GM12878 (cell line): ENCODE data around the gene NUDT22. TPM values are rescaled to one million over a fixed set of nuclear protein-coding genes. Genes with fewer than 3 reads are reported as not detected.

Experiments used
- ATF2 ChIP-seq: IDR thresholded peaks from 2 replicates; pipeline ENCODE4 v1.6.1; 2012; ENCODE audit warnings: low read length, inconsistent platforms
- CREM ChIP-seq: IDR thresholded peaks from 2 replicates; pipeline ENCODE4 v1.6.1; 2014; ENCODE audit warnings: antibody characterized with exemption, low read depth
- ETV6 ChIP-seq, 2 experiments: fragments of 450-650 bp in 1 of 2; IDR thresholded peaks in 1 of 2; conservative IDR thresholded peaks in 1 of 2; 2 replicates each; pipeline ENCODE4 v1.6.1; 2014; ENCODE audit warnings: antibody characterized with exemption in 1 of 2, borderline replicate concordance in 1 of 2, low read depth in 1 of 2, mild to moderate bottlenecking in 1 of 2, moderate library complexity in 1 of 2
- GATAD2B ChIP-seq: fragments of 450-650 bp; conservative IDR thresholded peaks from 2 replicates; pipeline ENCODE4 v1.6.1; 2017; ENCODE audit warnings: low read depth, mild to moderate bottlenecking, moderate library complexity
- HCFC1 ChIP-seq: fragments of 150-350 bp; IDR thresholded peaks from 2 replicates; pipeline ENCODE4 v1.6.1; 2014; ENCODE audit warnings: low read length
- HDGF ChIP-seq: fragments of 450-650 bp; IDR thresholded peaks from 2 replicates; pipeline ENCODE4 v1.6.1; 2016; ENCODE audit warnings: antibody characterized with exemption
- JUNB ChIP-seq: IDR thresholded peaks from 2 replicates; pipeline ENCODE4 v1.6.1; 2016; ENCODE audit warnings: antibody characterized with exemption, mild to moderate bottlenecking
- JUND ChIP-seq: IDR thresholded peaks from 2 replicates; pipeline ENCODE4 v1.6.1; 2012; ENCODE audit warnings: low read depth, mild to moderate bottlenecking, low read length, improper control_type of control experiment, moderate library complexity
- MEF2A ChIP-seq: IDR thresholded peaks from 2 replicates; pipeline ENCODE4 v1.6.1; 2011; ENCODE audit warnings: low read depth, mild to moderate bottlenecking, low read length, moderate library complexity; ENCODE audit not compliant: insufficient read depth
- MXI1 ChIP-seq: fragments of 150-350 bp; IDR thresholded peaks from 2 replicates; pipeline ENCODE4 v1.6.1; 2011; ENCODE audit warnings: low read depth, mild to moderate bottlenecking, inconsistent platforms, low read length, improper control_type of control experiment
- NFYB ChIP-seq: IDR thresholded peaks from 2 replicates; pipeline ENCODE4 v1.6.1; 2011; ENCODE audit warnings: low read depth, mild to moderate bottlenecking, low read length, improper control_type of control experiment, moderate library complexity; ENCODE audit not compliant: insufficient read depth
- PML ChIP-seq: IDR thresholded peaks from 2 replicates; pipeline ENCODE4 v1.6.1; 2012; ENCODE audit warnings: low read length, inconsistent platforms
- POLR2A ChIP-seq: IDR thresholded peaks from 2 replicates; pipeline ENCODE4 v1.6.1; 2011; ENCODE audit warnings: low read depth, mild to moderate bottlenecking, low read length
- SMARCA5 ChIP-seq: fragments of 450-650 bp; IDR thresholded peaks from 2 replicates; pipeline ENCODE4 v1.6.1; 2017; ENCODE audit warnings: mild to moderate bottlenecking
- SP1 ChIP-seq: IDR thresholded peaks from one replicate; pipeline ENCODE4 v1.6.1; 2011; ENCODE audit warnings: low read depth, low read length
- TAF1 ChIP-seq: IDR thresholded peaks from 2 replicates; pipeline ENCODE4 v1.6.1; 2011; ENCODE audit warnings: mild to moderate bottlenecking, low read depth, low read length, borderline replicate concordance
- YY1 ChIP-seq: IDR thresholded peaks from 2 replicates; pipeline ENCODE4 v1.6.1; 2011; ENCODE audit warnings: low read depth, mild to moderate bottlenecking, low read length
- ZBTB11 ChIP-seq: fragments of 450-650 bp; formaldehyde crosslinking; IDR thresholded peaks from 2 replicates; pipeline ENCODE4 v1.5.0; 2022; ENCODE audit warnings: mild to moderate bottlenecking, missing genetic modification characterization
- ZZZ3 ChIP-seq: IDR thresholded peaks from 2 replicates; pipeline ENCODE4 v1.6.1; 2011; ENCODE audit warnings: low read depth; ENCODE audit not compliant: control insufficient read depth, insufficient read length
- polyA plus RNA-seq, 11 experiments: library from polyadenylated mRNA; depleted of rRNA in 4 of 11; unstranded in 6 of 11; stranded (reverse) in 5 of 11; fragments of >200 nt; fragmentation: Nextera tagmentation in 4 of 11; fragmentation: Illumina TruSeq in 1 of 11; extraction: Ambion mirVana in 4 of 11; extraction: Trizol in 1 of 11; gene quantifications; 1 replicate in 1 of 11; 2 replicates in 10 of 11; pipeline versions ENCODE4 v1.2.1 to v1.2.3, GENCODE V29; 2011 to 2016; ENCODE audit warnings: inconsistent platforms in 2 of 11, missing spikeins in 2 of 11, low read depth in 1 of 11
- total RNA-seq, 4 experiments: library from RNA; depleted of rRNA in 3 of 4; stranded (reverse); fragments of >200 nt in 3 of 4; fragmentation: Illumina TruSeq in 1 of 4; extraction: Trizol in 1 of 4; gene quantifications; 2 replicates each; pipeline versions ENCODE4 v1.2.1 to v1.2.3, GENCODE V29; 2013 to 2021
- TF ChIP-seq, protein P1 (sequence below): fragments of 450-650 bp; IDR thresholded peaks from 2 replicates; pipeline ENCODE4 v1.6.1; 2016; ENCODE audit warnings: mild to moderate bottlenecking
- TF ChIP-seq, protein P2 (sequence below): fragments of 450-650 bp; conservative IDR thresholded peaks from 2 replicates; pipeline ENCODE4 v1.6.1; 2017; ENCODE audit warnings: mild to moderate bottlenecking, moderate library complexity
- TF ChIP-seq, protein P3 (sequence below): fragments of 450-650 bp; IDR thresholded peaks from 2 replicates; pipeline ENCODE4 v1.6.1; 2017; ENCODE audit warnings: low read depth, mild to moderate bottlenecking, moderate library complexity

NUDT22 gene
- total and polyA plus RNA-seq, 10 of the 15 experiments (the other 5 are each of a cell fraction or from before 2014, with no cell fraction given) = 6.7 to 115 (median 64.7) TPM

- TF ChIP-seq ZBTB11 (CRISPR knock-in tag) (no peak), HCFC1 (0 out of 2 replicates have a peak, but pooled peaks have one; percentile 8), MEF2A (no peak), MXI1 (no peak), HDGF (no peak), ETV6 (conservative IDR thresholded peaks at IDR 0.05 in 1 of 2, IDR thresholded peaks at IDR 0.05 in 1 of 2; ENCODE audit: borderline replicate concordance in 1 of 2, low read depth in 1 of 2) (no peak), NFYB (no peak), ATF2 (no peak), JUNB (no peak), TAF1 (peak; percentile 96), PML (peak; percentile 90; the same call in 1 of the 2 replicates), YY1 (peak; percentile 65; the same call in 1 of the 2 replicates), POLR2A (peak; percentile 97), ZZZ3 (no peak), JUND (no peak), CREM (no peak), GATAD2B (peak; percentile 81), SMARCA5 (peak; percentile 69), SP1 (no peak)
- TF ChIP-seq, protein P1, sequence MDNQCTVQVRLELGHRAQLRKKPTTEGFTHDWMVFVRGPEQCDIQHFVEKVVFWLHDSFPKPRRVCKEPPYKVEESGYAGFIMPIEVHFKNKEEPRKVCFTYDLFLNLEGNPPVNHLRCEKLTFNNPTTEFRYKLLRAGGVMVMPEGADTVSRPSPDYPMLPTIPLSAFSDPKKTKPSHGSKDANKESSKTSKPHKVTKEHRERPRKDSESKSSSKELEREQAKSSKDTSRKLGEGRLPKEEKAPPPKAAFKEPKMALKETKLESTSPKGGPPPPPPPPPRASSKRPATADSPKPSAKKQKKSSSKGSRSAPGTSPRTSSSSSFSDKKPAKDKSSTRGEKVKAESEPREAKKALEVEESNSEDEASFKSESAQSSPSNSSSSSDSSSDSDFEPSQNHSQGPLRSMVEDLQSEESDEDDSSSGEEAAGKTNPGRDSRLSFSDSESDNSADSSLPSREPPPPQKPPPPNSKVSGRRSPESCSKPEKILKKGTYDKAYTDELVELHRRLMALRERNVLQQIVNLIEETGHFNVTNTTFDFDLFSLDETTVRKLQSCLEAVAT = no peak
- TF ChIP-seq, protein P2, sequence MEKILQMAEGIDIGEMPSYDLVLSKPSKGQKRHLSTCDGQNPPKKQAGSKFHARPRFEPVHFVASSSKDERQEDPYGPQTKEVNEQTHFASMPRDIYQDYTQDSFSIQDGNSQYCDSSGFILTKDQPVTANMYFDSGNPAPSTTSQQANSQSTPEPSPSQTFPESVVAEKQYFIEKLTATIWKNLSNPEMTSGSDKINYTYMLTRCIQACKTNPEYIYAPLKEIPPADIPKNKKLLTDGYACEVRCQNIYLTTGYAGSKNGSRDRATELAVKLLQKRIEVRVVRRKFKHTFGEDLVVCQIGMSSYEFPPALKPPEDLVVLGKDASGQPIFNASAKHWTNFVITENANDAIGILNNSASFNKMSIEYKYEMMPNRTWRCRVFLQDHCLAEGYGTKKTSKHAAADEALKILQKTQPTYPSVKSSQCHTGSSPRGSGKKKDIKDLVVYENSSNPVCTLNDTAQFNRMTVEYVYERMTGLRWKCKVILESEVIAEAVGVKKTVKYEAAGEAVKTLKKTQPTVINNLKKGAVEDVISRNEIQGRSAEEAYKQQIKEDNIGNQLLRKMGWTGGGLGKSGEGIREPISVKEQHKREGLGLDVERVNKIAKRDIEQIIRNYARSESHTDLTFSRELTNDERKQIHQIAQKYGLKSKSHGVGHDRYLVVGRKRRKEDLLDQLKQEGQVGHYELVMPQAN = peak; percentile 95
- TF ChIP-seq, protein P3, sequence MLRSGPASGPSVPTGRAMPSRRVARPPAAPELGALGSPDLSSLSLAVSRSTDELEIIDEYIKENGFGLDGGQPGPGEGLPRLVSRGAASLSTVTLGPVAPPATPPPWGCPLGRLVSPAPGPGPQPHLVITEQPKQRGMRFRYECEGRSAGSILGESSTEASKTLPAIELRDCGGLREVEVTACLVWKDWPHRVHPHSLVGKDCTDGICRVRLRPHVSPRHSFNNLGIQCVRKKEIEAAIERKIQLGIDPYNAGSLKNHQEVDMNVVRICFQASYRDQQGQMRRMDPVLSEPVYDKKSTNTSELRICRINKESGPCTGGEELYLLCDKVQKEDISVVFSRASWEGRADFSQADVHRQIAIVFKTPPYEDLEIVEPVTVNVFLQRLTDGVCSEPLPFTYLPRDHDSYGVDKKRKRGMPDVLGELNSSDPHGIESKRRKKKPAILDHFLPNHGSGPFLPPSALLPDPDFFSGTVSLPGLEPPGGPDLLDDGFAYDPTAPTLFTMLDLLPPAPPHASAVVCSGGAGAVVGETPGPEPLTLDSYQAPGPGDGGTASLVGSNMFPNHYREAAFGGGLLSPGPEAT = no peak
These were observed 40.8 kb upstream of the NUDT22 start (continued) for GRCh38 chr11:64185175-64185692.
